Vagina (tissue), 2 donors: ENCODE results near the gene ADAM33. TPM values are rescaled to one million over a fixed set of nuclear protein-coding genes. Genes with fewer than 3 reads are reported as not detected.

ENCODE experiments used
- DNase-seq, 2 donors: peaks; one replicate each; pipeline ENCODE4 v3.0.0-alpha.2; 2017; ENCODE audit errors: extremely low spot score in 2 of 2
- H3K27ac ChIP-seq: fragments of 200-600 bp; sonication (generic); one replicate; pipeline ENCODE4 v1.5.1; 2019
- H3K27me3 ChIP-seq: fragments of 200-600 bp; sonication (generic); one replicate; pipeline ENCODE4 v1.5.1; 2019
- H3K36me3 ChIP-seq, 2 donors: fragments of 200-600 bp; sonication (generic); one replicate each; pipeline ENCODE4 v1.5.1; 2017 to 2019
- H3K4me1 ChIP-seq: fragments of 200-600 bp; sonication (generic); one replicate; pipeline ENCODE4 v1.5.1; 2019
- H3K4me3 ChIP-seq, 2 donors: fragments of 200-600 bp; sonication (generic); 1 replicate in 1 of 2; 2 replicates in 1 of 2; pipeline ENCODE4 v1.5.1; 2016 to 2019
- H3K9me3 ChIP-seq: fragments of 200-600 bp; sonication (generic); one replicate; pipeline ENCODE4 v1.5.1; 2019
- POLR2A ChIP-seq, 2 donors: fragments of 450-650 bp; IDR thresholded peaks; one replicate each; pipeline ENCODE4 v1.6.1; 2017; ENCODE audit warnings: antibody characterized with exemption in 2 of 2, mild to moderate bottlenecking in 2 of 2, moderate library complexity in 2 of 2
- POLR2AphosphoS5 ChIP-seq, 2 donors: sonication (generic); formaldehyde crosslinking; IDR thresholded peaks; one replicate each; pipeline ENCODE4 v1.9.0; 2017; ENCODE audit warnings: antibody characterized with exemption in 2 of 2, mild to moderate bottlenecking in 2 of 2, low read depth in 1 of 2; ENCODE audit not compliant: insufficient read depth in 1 of 2
- intact Hi-C: fragments of 100-400 bp; cut with DNase I; formaldehyde crosslinking; loops from one replicate; pipeline ENCODE4 v1.15.1; 2023
- total RNA-seq: library from RNA; depleted of rRNA; stranded (reverse); fragments of >200 nt; gene quantifications from one replicate; pipeline ENCODE4 v1.2.3, GENCODE V29; 2016
- TF ChIP-seq, protein P1 (sequence below), 3 experiments: fragments of 450-650 bp in 2 of 3; fragments of 200-600 bp in 1 of 3; sonication (generic) in 1 of 3; IDR thresholded peaks; one replicate each; pipeline ENCODE4 v1.5.1; 2017 to 2019; ENCODE audit warnings: antibody characterized with exemption in 3 of 3, mild to moderate bottlenecking in 2 of 3, moderate library complexity in 2 of 3

Gene ADAM33
- total RNA-seq, 1 donor from 2014 or later = 119 TPM

DNA sequence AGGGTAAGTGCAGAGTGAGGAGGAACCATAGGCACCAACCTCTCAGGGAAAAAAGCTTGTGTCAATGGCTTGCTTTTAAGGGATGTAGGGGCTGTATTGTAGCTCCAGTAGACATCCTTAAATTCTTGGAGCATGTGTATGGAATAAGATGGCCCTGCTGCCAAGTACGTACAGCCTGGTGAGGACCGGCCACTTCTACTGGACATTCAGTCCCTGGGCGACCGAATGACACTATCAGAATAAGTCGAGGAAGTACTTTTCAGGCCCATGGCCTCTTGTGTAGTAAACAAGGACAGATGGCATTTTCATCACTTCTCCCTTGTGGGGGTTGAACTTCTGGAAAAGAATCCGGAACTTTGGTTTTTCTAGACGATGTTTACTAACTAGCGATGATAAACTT lies 51.4 kb downstream of the ADAM33 start:
- TF ChIP-seq POLR2AphosphoS5 (IDR thresholded peaks at IDR 0.05; ENCODE audit: insufficient read depth in 1 of 2, low read depth in 1 of 2) (no peak), POLR2A (IDR thresholded peaks at IDR 0.05) (no peak)
- Histone ChIP-seq H3K27me3 (no peaks in the 10 kb centered on the region), H3K36me3 (no peaks in the 10 kb centered on the region), H3K27ac (no peak overlapping the region), H3K9me3 (no peaks in the 10 kb centered on the region), H3K4me3 (no peak overlapping the region), H3K4me1 (no peaks in the 10 kb centered on the region)
- intact Hi-C loops = no loop called here
- DNase-seq = no peak

DNA sequence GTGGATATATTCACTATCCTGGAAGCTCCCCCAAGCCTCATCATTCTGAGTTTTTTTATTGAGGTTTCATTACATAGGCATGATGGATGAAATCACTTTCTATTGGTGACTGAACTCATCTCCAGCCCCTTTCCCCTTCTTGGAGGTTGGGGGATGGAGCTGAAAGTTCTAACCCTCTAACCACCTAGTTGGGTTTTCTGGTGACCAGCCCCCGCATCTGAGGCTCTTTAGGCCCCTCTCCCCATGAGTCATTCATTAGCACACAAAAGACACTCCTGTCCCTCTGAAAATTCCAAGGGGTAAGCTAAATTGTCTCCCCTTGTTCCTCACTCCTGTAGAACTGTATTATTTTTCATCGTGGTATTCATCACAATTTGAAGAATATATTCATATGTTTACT lies 51.9 kb downstream of the ADAM33 start:
- intact Hi-C loops = no loop called here
- Histone ChIP-seq H3K9me3 (no peaks in the 10 kb centered on the region), H3K27me3 (no peaks in the 10 kb centered on the region), H3K27ac (no peak overlapping the region), H3K4me1 (no peaks in the 10 kb centered on the region), H3K4me3 (no peak overlapping the region), H3K36me3 (no peaks in the 10 kb centered on the region)
- DNase-seq = no peak
- TF ChIP-seq, protein P1, sequence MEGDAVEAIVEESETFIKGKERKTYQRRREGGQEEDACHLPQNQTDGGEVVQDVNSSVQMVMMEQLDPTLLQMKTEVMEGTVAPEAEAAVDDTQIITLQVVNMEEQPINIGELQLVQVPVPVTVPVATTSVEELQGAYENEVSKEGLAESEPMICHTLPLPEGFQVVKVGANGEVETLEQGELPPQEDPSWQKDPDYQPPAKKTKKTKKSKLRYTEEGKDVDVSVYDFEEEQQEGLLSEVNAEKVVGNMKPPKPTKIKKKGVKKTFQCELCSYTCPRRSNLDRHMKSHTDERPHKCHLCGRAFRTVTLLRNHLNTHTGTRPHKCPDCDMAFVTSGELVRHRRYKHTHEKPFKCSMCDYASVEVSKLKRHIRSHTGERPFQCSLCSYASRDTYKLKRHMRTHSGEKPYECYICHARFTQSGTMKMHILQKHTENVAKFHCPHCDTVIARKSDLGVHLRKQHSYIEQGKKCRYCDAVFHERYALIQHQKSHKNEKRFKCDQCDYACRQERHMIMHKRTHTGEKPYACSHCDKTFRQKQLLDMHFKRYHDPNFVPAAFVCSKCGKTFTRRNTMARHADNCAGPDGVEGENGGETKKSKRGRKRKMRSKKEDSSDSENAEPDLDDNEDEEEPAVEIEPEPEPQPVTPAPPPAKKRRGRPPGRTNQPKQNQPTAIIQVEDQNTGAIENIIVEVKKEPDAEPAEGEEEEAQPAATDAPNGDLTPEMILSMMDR (IDR thresholded peaks at IDR 0.05) = no peak
- TF ChIP-seq POLR2A (IDR thresholded peaks at IDR 0.05) (no peak), POLR2AphosphoS5 (IDR thresholded peaks at IDR 0.05; ENCODE audit: insufficient read depth in 1 of 2, low read depth in 1 of 2) (no peak)

DNA sequence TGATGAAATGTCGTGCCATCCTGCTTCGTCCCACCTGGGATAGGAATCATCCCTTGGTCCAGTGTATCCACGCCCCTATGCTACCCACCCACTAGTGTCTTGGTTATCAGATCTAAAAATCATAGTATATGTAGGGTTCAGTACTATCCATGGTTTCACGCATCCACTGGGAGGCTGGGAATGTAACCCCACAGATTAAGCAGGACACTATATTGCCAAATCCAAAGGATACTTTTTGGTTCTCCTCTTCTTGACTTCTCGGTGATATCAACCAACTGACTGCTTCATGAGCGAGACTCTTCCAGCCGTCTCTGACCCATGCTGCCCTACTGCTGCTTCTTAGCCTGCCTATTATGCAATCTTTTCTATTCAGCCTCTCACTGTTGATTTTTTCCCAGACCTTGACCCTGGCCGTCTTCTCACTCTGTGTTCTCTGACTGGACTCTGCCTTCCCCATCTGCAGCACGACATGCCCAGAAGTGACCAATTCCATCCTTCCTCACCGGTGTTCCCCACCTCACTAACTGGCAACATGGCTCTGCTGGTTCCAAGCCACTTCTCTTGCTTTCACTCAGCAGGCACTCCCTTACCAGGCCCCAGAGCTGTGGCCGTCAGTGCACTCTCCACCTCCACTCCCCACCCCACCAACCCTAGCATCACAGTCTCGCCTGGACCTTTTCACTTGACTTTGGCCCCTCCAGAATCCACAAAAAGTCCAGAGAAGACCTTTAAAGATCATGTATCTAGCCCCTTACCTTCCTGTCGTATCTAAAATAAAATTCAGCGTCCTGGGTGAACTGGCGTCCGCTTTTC lies 53.1 kb downstream of the ADAM33 start:
- intact Hi-C loops = no loop called here
- DNase-seq = no peak
- Histone ChIP-seq H3K9me3 (no peaks in the 10 kb centered on the region), H3K4me1 (no peaks in the 10 kb centered on the region), H3K36me3 (no peaks in the 10 kb centered on the region), H3K4me3 (no peak overlapping the region), H3K27me3 (no peaks in the 10 kb centered on the region), H3K27ac (no peak overlapping the region)
- TF ChIP-seq POLR2AphosphoS5 (IDR thresholded peaks at IDR 0.05; ENCODE audit: insufficient read depth in 1 of 2, low read depth in 1 of 2) (no peak), POLR2A (IDR thresholded peaks at IDR 0.05) (no peak)
- TF ChIP-seq, protein P1 (IDR thresholded peaks at IDR 0.05) = no peak

DNA sequence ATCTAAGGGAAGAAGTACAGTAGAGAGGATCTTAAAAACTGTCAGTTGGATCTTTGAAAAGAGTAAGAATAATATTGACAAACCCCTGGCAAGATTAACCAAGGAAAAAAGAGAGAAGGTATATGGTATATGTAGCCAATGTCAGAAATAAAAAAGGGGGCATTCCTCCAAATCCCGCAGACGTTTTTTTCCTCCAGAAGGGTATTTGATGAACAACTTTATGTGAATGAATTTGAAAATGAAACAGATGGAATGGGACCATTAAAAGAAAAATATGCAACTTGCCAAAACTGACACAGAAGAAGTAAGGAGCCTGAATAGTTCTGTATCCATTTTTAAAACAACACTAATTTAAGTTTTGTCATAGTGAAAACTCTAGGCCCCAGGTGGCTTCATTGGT lies 54.3 kb downstream of the ADAM33 start:
- Histone ChIP-seq H3K27ac (no peak overlapping the region), H3K9me3 (no peaks in the 10 kb centered on the region), H3K27me3 (no peaks in the 10 kb centered on the region), H3K4me1 (no peaks in the 10 kb centered on the region), H3K36me3 (no peaks in the 10 kb centered on the region), H3K4me3 (no peak overlapping the region)
- TF ChIP-seq, protein P1 (IDR thresholded peaks at IDR 0.05) = no peak
- TF ChIP-seq POLR2A (IDR thresholded peaks at IDR 0.05) (no peak), POLR2AphosphoS5 (IDR thresholded peaks at IDR 0.05; ENCODE audit: insufficient read depth in 1 of 2, low read depth in 1 of 2) (no peak)
- no peak for DNase-seq
- intact Hi-C loops = no loop called here

DNA sequence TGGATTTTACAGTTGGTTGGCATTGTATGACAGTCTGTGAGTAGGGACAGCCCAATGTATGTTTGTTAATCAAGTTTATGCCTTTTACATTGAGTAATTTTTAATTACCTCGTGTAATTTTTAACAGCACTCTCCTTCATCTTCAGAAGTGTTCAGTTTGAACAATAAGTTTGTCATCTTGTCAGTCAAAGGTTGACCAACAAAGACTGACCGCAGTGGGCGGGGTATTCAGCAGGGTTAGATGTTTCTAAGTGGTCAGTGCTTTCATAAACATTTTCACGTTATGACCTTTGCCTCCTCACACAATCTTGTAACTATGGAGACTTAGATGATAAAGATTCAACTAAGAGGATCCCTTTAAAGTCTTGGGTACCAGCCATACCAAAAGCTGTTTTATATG lies 59.4 kb downstream of the ADAM33 start:
- Histone ChIP-seq H3K4me1 (no peaks in the 10 kb centered on the region), H3K27ac (no peak overlapping the region), H3K9me3 (no peaks in the 10 kb centered on the region), H3K36me3 (no peaks in the 10 kb centered on the region), H3K4me3 (no peak overlapping the region), H3K27me3 (no peaks in the 10 kb centered on the region)
- TF ChIP-seq POLR2A (IDR thresholded peaks at IDR 0.05) = no peak
- TF ChIP-seq, protein P1 (IDR thresholded peaks at IDR 0.05) = no peak
- no peak for TF ChIP-seq POLR2AphosphoS5 (IDR thresholded peaks at IDR 0.05; ENCODE audit: insufficient read depth in 1 of 2, low read depth in 1 of 2)
- intact Hi-C loops = no loop called here
- DNase-seq = no peak
